DND-41 (cell line): ENCODE measurements around the gene ZNF860.
A peak's percentile ranks its signal among the peaks of the same experiment; 100 is the strongest.

Experiments used
- ATAC-seq: fragments of 200-7000 bp; cut with Tn5 transposase; 3 replicates; pipeline ENCODE4 v1.9.1; 2021; ENCODE audit warnings: low read depth; ENCODE audit not compliant: insufficient read depth
- DNase-seq: peaks from one replicate; pipeline ENCODE4 v3.0.0-alpha.2; 2020
- H2AFZ ChIP-seq: 2 replicates; pipeline ENCODE4 v1.6.0; 2012; ENCODE audit warnings: low read depth, low read length
- H3K27ac ChIP-seq: 2 replicates; pipeline ENCODE4 v1.5.1; 2012; ENCODE audit warnings: low read length, inconsistent platforms
- H3K27me3 ChIP-seq: fragments of 200-600 bp; sonication (generic); 2 replicates; pipeline ENCODE4 v1.6.0; 2012; ENCODE audit warnings: low read length, mild to moderate bottlenecking, inconsistent platforms; ENCODE audit not compliant: insufficient read depth, poor library complexity
- H3K36me3 ChIP-seq: 2 replicates; pipeline ENCODE4 v1.5.1; 2012; ENCODE audit warnings: low read length, inconsistent platforms; ENCODE audit not compliant: insufficient read depth
- H3K4me1 ChIP-seq: 2 replicates; pipeline ENCODE4 v1.5.1; 2012; ENCODE audit warnings: mild to moderate bottlenecking, low read length; ENCODE audit not compliant: insufficient read depth
- H3K4me2 ChIP-seq: 2 replicates; pipeline ENCODE4 v1.6.0; 2012; ENCODE audit warnings: mild to moderate bottlenecking, moderate library complexity, low read length, inconsistent platforms; ENCODE audit not compliant: insufficient read depth
- H3K4me3 ChIP-seq, 2 experiments: fragments of 200-600 bp in 1 of 2; shearing (Covaris generic) in 1 of 2; 2 replicates each; pipeline ENCODE4 v1.5.1; 2012 to 2016; ENCODE audit warnings: inconsistent platforms in 2 of 2, low read length in 2 of 2, mild to moderate bottlenecking in 2 of 2, low read depth in 1 of 2, moderate library complexity in 1 of 2
- H3K79me2 ChIP-seq: 2 replicates; pipeline ENCODE4 v1.6.0; 2012; ENCODE audit warnings: low read length, inconsistent platforms; ENCODE audit not compliant: insufficient read depth
- H3K9ac ChIP-seq: 2 replicates; pipeline ENCODE4 v1.6.0; 2012; ENCODE audit warnings: low read depth, mild to moderate bottlenecking, inconsistent platforms, low read length, moderate library complexity
- H3K9me3 ChIP-seq: 2 replicates; pipeline ENCODE4 v1.5.1; 2012; ENCODE audit warnings: low read length, moderate library complexity, mild to moderate bottlenecking, inconsistent platforms; ENCODE audit not compliant: insufficient read depth, severe bottlenecking
- H4K20me1 ChIP-seq: 2 replicates; pipeline ENCODE4 v1.6.0; 2012; ENCODE audit warnings: low read length; ENCODE audit not compliant: insufficient read depth
- CTCF ChIP-seq: IDR thresholded peaks from 2 replicates; pipeline ENCODE4 v1.5.1; 2012; ENCODE audit warnings: borderline replicate concordance, low read length, moderate library complexity, mild to moderate bottlenecking; ENCODE audit not compliant: poor library complexity, severe bottlenecking; ENCODE audit errors: extremely low read depth
- EZH2 ChIP-seq: IDR thresholded peaks from 3 replicates; pipeline ENCODE4 v1.6.1; 2012; ENCODE audit warnings: borderline replicate concordance, low read depth, mild to moderate bottlenecking, moderate library complexity, low read length, inconsistent platforms; ENCODE audit not compliant: severe bottlenecking

Gene ZNF860

DNA sequence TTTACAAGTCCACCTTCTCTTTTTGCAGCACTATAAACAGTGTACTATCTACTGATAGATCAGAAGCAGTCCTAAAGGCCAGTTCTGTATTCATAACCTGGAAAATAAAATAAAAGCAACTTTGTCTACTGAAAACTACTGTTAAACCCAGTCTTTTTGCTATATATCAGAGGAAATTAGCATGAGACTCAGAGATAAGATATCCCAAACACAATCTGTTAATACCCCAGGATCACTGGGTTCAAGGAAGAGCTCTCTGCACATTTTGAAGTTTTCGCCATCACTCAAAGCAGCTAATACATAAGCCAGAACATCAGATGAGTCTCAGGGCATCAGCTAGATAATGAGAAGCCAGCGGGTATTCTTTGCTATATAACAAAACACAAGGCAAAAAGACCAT, 22.3 kb upstream of the ZNF860 start:
- H3K36me3 ChIP-seq, result no peaks in the 10 kb centered on the region
- H3K9me3 ChIP-seq, result peaks cover 13% of the 10 kb centered on the region
- no peaks in the 10 kb centered on the region for H3K79me2 ChIP-seq
- H3K27me3 ChIP-seq, result no peaks in the 10 kb centered on the region
- DNase-seq (no peak), ATAC-seq (no peak)
- TF ChIP-seq CTCF, result no peak
- no peak for TF ChIP-seq EZH2
- no peak overlapping the region for H3K4me3 ChIP-seq
- no peak overlapping the region for H3K9ac ChIP-seq
- H3K4me1 ChIP-seq, result peaks cover 26% of the 10 kb centered on the region
- H2AFZ ChIP-seq, result no peak overlapping the region
- no peak overlapping the region for H3K27ac ChIP-seq
- H3K4me2 ChIP-seq, result no peak overlapping the region
- no peaks in the 10 kb centered on the region for H4K20me1 ChIP-seq

DNA sequence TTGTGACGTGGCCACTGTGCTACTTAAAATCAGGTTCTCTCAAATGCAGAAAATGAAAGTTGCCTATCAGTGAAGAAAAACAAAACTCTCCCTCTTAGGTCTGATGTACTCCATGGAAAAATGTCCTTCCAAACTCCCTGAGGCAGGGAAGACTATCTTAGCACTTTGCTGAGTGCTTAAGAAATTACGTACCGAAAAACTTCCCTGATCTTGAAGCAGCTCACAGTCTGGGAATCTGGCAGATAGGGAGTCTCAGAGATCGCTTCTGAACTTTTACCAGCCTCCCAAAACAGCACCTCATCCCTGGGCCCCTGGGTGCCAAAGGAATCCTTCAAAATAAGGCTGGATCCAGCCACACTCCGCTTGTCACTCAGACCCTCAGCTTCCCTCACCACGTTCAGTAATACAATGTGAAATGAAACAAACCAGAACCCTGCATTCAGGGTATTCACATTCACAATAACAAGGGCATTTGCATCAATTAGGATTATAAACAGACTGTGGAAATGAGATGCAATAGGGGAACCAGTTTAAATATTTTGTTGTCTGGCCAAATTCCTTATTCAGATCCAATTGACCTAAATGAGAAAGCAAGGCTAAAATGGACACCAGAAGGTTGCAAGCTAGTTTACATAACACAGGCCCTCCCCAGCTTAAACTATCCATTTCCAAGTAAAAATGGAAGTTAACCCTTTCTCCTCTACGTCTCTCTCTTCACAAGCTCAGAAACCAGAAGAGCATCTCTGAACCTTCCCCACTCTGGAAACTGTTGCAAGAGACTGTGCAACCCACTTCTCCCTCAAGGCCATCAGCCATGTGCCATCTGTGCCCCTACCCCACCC, 21.4 kb upstream of the ZNF860 start:
- no peak for TF ChIP-seq EZH2
- Histone ChIP-seq H3K9ac (no peak overlapping the region), H3K36me3 (no peaks in the 10 kb centered on the region), H4K20me1 (no peaks in the 10 kb centered on the region), H3K27me3 (no peaks in the 10 kb centered on the region), H3K4me1 (peaks cover 26% of the 10 kb centered on the region), H3K4me2 (no peak overlapping the region), H3K4me3 (no peak overlapping the region), H3K79me2 (no peaks in the 10 kb centered on the region), H3K9me3 (peaks cover 10% of the 10 kb centered on the region), H2AFZ (0 out of 2 replicates have a peak overlapping the region, but pooled peaks have one; percentile 26), H3K27ac (no peak overlapping the region)
- ATAC-seq (peak; percentile 59), DNase-seq (no peak)

- 0 out of 2 replicates have a peak overlapping the region, but pooled peaks have one; percentile 12 for H2AFZ ChIP-seq
- no peaks in the 10 kb centered on the region for H3K79me2 ChIP-seq
- no peak overlapping the region for H3K4me2 ChIP-seq
- H4K20me1 ChIP-seq, result no peaks in the 10 kb centered on the region
- H3K9me3 ChIP-seq, result peaks cover 2% of the 10 kb centered on the region
- peaks cover 26% of the 10 kb centered on the region for H3K4me1 ChIP-seq
- DNase-seq (peak; percentile 18), ATAC-seq (peak; percentile 62)
- H3K27me3 ChIP-seq, result no peaks in the 10 kb centered on the region
- H3K4me3 ChIP-seq, result no peak overlapping the region
- no peaks in the 10 kb centered on the region for H3K36me3 ChIP-seq
- H3K9ac ChIP-seq, result no peak overlapping the region
- TF ChIP-seq CTCF (no peak), EZH2 (no peak)
- no peak overlapping the region for H3K27ac ChIP-seq
Observed at GRCh38 chr3:31960793-31961431, 20.6 kb upstream of the ZNF860 start.

- no peak overlapping the region for H3K27ac ChIP-seq
- H3K9me3 ChIP-seq, result no peaks in the 10 kb centered on the region
- no peaks in the 10 kb centered on the region for H3K79me2 ChIP-seq
- H3K9ac ChIP-seq, result no peak overlapping the region
- no peaks in the 10 kb centered on the region for H4K20me1 ChIP-seq
- no peak overlapping the region for H3K4me3 ChIP-seq
- H3K4me1 ChIP-seq, result peaks cover 26% of the 10 kb centered on the region
- TF ChIP-seq EZH2 (no peak), CTCF (no peak)
- H3K36me3 ChIP-seq, result no peaks in the 10 kb centered on the region
- no peaks in the 10 kb centered on the region for H3K27me3 ChIP-seq
- H3K4me2 ChIP-seq, result no peak overlapping the region
- ATAC-seq (peak; percentile 64), DNase-seq (no peak)
- H2AFZ ChIP-seq, result no peak overlapping the region
Observed at GRCh38 chr3:31962801-31963205, 18.7 kb upstream of the ZNF860 start.
